DOHH2 (cell line): Measurements from ENCODE around the gene AMPH.

ENCODE experiments used
- CTCF ChIP-seq: fragments of 200-600 bp; sonication (generic); IDR thresholded peaks from one replicate; pipeline ENCODE4 v1.5.1; 2014; ENCODE audit warnings: antibody characterized with exemption, mild to moderate bottlenecking, low read depth, low read length; ENCODE audit not compliant: poor library complexity, severe bottlenecking
- EZH2phosphoT487 ChIP-seq: fragments of 200-600 bp; sonication (generic); IDR thresholded peaks from 2 replicates; pipeline ENCODE4 v1.6.1; 2017; ENCODE audit warnings: borderline replicate concordance, mild to moderate bottlenecking, antibody characterized with exemption, low read length, moderate library complexity, mixed read lengths

- TF ChIP-seq CTCF: no peak
- TF ChIP-seq EZH2phosphoT487: no peak
Measured at GRCh38 chr7:38600741-38601140, 30.4 kb downstream of the AMPH start.
